Measurements from ENCODE around the gene HIPK1.

DNA sequence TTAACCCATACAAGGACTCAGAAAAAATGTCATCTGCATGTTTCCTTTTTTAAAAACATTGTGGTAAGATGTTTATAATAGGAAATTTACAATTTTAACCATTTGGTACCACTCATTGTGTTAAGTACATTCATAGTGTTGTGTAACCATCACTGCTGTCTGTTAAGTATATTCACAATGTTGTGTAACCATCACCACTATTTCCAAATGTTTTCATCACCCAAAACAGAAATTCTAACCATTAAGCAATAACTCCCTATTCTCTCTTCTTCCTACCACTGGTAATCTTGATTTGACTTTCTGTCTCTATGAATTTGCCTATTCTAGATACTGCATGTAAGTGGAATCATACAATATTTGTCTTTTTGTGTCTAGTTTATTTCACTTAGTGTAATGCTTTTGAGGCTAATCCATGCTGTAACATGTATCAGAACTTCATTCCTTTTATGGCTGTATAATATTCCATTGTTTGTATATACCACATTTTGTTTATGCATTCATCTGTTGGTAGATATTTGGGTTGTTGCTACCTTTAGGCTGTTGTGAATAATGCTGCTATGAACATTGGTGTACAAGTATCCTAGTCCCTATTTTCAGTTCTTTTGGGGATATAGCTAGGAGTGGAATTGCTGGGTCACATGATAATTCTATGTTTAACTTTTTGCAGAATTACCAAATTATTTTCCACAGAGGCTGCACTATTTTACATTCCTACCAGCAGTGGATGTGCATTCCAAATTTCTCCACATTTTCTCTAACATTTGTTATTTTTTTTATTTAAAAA is 14.1 kb downstream of the HIPK1 start:
- TF ChIP-seq GATA2 (IDR thresholded peaks at IDR 0.05; ENCODE audit: low read depth, low read length) (no peak), GATA3 (IDR thresholded peaks at IDR 0.05; ENCODE audit: low read depth, low read length) (no peak)

Measured in SH-SY5Y (cell line).